Stimulated activated CD8-positive, alpha-beta memory T cell treated with anti-CD3 and anti-CD28 coated beads, Interleukin-4, amount 100 ng/mL, for 1 hour (primary cell): Measurements from ENCODE around the gene SGTA.

Experiments
- DNase-seq, 2 donors: peaks; one replicate each; pipeline ENCODE4 v3.0.0-alpha.2; 2020; ENCODE audit warnings: low read depth in 2 of 2, low spot score in 1 of 2

Gene SGTA

DNA sequence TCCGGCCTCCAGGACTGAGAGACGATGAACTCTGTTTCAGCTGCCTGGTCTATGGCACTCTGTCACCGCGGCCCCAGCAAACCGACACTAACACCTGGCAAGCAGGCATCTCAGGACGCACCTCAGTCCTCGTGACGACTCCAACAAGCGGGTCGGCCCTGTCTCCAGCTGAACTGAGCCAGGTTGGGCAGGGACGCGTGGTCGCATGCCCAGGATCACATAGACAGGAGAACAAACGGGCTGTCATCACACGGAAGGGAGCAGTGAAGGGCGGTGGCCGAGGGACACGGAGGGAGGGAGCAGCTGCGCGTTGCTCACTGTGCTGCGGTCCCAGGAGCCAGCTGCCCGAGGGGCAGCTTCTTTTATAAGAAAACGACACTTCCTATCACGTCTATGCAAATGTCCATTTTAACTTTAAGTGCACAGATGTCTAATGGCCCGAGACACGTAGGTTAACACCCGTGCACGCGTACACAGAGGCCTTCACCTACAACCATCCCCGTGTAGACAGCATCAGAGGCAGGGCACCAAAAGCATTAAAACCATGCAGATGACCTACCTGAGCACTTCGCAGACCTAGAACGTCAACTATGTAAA lies 8.9 kb downstream of the SGTA start:
- no peak for DNase-seq

DNA sequence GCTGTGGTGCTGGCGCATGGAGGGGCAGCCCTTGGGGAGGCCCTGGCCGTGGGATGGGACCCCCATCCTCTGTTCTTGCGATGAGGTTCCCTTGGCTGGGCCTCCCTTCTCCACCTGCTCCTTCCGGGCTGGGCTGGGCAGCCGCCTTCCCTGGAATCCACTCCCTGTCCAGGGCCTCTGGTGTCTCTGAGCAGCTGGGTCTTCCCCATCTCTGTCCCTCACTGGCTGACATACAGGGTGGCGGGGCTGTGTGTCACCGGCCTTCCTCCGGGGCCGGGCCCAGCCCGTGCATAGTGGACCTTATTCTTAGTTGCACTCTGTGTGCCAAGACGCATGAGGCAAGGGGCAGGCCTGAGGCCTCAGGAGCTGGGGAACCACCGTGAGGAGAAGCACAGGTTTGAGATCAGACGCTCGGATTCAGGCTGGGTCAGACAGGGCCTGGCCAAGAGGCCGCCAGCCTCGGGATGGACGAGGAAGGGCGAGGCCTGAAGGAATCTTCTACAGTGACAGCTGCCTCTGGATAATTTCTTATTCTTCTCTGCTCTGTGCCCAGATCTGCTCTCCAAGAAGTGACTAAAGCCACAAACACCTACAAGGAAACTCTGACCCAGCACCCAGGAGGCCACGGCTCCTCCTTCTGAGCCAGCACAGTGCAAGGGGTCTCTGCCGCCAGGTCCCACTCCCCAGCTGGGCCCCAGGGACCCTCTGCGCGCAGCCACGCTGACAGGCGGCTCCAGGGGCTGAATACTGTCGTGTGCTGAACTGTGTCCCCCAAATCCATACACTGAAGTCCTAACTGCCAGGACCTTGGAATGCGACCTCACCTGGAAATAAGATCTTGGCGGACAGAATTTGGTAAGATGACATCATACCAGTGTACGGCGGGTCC lies 11.0 kb downstream of the SGTA start:
- no peak for DNase-seq

DNA sequence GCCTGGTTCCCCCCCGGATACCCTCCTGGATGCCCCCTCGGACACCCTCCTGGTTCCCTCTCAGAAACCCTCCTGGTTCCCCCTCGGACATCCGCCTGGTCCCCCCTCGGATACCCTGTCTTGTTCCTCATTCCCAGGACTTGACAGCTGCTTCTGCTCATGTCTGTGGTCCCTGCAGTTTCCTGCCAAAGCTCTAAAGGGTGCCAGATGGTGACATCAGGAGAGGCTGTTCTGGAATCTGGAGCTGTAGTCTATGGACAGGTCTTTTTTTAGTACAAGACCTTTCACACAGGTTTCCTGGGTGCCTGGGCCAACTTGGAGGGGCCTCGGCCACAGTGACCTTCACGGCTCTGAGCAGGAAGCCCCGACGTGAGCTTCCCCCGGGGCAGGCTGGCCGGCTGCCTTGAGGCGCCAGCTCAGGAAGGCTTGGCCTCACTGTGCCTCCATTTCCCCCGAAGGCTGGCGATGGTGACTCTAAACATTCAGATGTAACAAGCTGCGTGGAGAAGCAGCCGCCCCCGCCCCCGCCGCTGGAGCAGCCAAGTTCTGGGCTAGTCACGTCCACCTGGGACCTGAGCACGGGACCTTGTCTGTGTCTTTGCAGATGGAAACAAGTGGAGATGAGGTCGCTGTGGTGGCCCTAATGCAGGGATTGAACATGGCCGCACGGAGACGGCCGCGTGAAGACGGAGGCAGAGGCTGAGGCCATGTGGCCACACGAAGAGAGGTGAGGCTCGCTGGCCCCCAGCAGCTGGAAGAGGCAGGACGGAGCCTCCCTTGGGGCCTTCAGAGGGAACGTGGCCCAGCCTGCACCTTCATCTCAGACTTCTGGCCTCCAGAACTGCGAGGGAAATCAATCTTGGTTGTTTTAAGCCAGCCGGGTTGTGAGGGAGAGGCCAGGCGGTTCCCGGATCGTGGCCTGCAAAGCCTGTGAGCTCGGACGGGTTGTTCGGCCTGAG lies 12.7 kb downstream of the SGTA start:
- no peak for DNase-seq

- no peak for DNase-seq
These were observed 13.9 kb downstream of the SGTA start for GRCh38 chr19:2769218-2769617.

DNA sequence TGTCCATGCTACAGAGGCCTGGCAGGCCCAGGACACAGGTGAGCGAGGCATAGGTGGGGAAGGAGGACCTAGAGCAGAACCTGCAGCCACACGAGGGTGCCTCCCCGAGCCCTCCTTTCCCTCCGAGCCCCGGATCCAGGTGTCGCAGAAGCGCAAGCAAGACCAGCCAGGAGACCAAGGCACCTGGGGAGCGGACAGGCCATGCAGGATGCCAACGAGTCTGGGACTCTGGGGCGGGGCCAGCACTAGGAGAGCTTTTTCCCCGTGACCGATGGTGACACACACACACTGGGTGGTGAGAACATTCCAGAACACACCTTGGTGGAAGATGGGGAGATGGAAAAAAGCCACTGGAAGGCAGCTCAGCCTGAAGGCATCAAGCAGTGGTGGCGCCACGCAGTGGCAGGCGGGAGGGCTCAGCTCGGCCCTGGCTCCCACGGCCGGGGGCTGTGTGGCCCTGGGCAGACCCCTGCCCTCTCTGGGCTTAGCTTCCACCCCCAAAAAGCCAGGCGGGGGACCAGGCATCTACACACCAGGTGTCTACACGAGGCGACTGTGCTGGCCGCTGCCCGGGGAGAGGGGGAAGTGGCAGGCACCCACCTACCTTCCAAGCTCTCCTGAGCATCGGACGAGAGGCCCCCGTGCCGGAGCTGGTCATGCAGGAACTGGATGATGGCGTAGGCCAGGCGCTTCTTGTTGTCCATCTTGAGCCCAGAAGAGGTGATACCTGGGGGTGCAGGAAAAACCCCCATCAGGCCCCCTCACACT lies 14.5 kb downstream of the SGTA start:
- DNase-seq: no peak

GRCh38 chr19:2767688-2768087 lies 15.4 kb downstream of the SGTA start:
- no peak for DNase-seq

DNA sequence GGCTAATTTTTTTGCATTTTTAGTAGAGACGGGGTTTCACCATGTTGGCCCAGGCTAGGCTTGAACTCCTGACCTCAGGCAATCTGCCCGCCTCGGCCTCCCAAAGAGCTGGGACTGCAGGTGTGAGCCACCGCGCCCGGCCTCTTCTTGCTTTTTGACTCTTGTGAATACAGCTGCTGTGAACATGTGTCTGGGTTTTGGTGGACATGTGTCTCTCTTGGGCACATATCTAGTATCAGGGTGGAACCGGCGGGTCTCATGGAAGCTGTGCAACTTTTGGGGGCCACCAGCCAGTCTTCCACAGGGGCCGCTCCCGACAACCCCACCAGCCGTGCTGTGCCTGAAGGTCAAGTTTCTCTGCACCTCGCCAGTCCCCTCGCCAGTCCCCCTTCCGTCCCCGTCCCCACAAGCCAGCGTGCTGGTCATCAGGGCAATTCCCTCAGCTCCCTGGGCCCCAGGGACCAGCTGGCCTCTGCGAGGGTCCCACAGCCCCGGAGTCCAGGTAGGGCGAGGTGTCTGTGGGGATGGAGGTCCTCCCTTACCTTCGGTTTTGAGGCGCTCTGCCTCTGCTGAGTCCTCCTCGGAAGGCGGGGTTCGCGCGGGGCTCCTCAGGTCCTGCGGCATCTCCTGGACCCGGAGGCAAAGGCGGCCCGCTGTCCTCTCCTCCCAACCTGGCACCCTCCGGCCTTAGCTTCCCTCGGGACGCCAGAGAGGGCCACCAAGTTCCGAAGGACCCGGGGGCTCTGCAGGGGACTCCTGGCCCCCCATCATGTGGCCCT lies 16.3 kb downstream of the SGTA start:
- no peak for DNase-seq

DNA sequence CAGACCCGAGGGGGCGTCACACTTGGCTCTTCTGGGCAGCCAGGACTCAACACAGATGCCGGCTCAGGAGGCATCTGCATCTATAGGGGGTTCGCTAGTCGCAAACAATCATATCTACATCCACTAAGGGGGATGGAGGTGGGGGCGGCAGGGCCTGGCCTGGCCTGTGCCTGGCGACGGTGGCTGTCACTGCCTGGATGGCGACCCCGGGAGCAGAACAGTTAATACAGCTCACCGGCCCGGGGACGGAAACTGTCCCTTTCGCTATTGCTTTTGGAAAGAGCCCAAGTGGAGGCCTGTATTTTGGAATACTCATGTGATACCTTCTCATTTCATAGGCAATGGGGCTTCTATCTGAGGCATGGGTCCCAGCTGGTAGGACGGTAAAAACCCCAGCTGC lies 17.7 kb downstream of the SGTA start:
- DNase-seq: no peak

- DNase-seq: no peak
These were observed 18.1 kb downstream of the SGTA start for GRCh38 chr19:2764945-2765344.

GRCh38 chr19:2763687-2764086 lies 19.4 kb downstream of the SGTA start:
- DNase-seq: no peak

GRCh38 chr19:2762783-2763496 lies 20.1 kb downstream of the SGTA start:
- no peak for DNase-seq

DNA sequence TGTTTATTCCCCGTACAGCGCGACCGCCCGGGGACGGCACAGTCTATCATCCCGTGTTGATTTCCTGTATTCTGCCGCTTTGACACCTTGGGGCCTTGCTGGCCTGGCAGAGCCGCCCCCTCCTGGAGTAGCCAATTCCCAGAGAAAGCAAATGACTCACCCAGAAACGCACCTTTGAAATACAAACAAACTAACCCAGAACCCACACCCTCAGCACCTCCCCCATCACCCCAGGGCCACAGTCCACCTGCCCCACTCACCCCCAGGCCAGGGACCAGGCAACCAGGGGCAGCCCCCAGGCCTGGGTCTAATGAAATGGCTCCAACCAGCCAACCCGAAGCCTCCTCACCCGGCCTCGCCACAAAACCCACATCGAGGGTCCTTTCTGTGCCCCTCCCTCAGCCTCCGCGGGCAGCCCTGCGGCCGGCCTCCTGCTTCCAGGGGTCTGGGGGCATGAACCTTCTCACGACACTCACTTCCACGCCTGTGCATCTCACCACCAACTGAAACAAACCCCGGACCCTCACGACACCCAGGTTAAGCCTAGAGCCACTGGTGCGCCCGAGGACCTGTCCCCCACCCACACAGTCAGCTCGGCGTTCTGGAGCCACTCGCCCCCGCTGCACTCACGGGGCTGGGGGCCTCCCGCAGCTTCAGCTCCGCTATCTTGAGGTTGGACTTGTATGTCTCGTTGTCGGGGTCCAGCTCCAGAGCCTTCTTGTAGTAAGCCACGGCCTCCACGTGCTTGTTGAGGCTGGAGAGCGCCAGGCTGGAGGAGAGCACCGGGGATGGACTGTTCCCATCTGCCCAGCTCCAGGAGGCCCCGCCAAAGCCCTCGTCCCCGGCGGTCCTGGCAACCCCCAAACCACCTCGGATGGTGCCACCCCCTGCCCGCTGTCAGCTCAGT lies 20.9 kb downstream of the SGTA start:
- no peak for DNase-seq

DNA sequence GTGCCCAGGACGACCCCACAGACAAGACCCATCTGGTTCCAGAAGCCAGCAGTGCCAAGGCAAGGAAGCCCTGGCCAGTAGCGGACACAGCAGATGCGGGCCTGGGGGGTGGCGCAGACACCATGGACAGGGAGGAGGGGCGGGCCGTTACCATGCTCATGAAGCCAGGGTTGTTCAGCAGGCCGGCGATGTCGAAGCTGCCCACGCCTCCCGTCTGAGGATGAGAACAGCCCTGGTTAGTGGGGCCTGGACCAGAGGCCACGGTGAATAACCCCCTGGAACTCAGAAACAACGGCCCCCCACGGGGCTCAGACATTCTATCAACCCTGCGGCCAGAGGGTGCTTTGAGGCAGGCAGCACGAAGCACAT lies 21.8 kb downstream of the SGTA start:
- DNase-seq: no peak

- DNase-seq: no peak
These were observed 23.1 kb downstream of the SGTA start for GRCh38 chr19:2759965-2760364.

DNA sequence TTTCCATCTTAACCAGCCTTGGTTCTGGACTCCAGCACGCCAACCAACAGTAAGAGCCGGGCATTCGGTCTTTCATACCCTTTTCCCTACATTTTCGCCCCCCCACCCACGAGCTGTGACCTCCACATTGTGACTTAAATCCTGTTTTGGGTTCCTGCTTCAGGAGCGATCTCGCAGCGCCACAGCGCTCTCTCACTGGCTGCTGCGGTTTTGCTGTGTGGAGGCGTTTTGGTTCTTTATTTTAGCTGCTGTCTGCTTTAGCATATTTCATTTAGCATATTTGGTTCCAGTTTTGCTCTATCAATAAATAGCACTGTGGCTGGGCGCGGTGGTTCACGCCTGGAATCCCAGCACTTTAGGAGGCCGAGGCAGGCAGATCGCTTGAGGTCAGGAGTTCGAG lies 23.7 kb downstream of the SGTA start:
- DNase-seq: no peak

DNA sequence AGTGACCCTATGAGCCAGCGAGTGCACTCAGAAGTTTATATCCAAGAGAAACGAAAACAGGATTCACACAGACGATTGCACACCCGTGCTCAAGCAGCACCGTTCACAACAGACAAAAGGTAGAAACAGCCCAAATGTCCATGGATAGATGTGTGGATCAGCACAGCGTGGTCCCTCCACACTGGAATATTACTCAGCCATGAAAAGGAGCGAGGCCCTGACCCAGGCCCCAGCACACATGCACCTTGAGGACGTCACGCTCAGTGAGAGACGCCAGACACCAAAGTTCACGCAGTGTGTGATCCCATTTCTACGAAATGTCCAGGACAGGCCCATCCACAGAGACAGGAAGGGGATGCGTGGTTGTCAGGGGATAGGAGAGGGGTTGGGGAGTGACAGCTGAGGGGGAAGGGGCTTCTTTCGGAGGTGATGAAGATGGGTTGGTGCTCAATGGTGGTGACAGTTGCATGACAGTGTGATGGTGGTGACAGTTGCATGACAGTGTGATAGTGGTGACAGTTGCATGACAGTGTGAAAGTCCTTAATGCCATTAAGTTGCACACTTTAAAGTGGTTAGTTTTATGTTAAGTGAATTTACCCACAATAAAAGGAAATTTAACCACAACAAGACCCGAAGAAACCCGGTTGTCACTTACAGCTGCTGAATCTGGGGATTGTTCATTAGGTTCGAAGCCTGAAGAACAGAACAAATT lies 24.3 kb downstream of the SGTA start:
- no peak for DNase-seq

GRCh38 chr19:2756921-2757881 lies 25.9 kb downstream of the SGTA start:
- DNase-seq: no peak
